GM19193 (cell line): ENCODE data around the gene TAP1.

Experiments
- POLR2A ChIP-seq: IDR thresholded peaks from 4 replicates; pipeline ENCODE4 v1.6.1; 2011; ENCODE audit not compliant: insufficient read depth, insufficient read length; ENCODE audit errors: extremely low read depth

Gene TAP1

DNA sequence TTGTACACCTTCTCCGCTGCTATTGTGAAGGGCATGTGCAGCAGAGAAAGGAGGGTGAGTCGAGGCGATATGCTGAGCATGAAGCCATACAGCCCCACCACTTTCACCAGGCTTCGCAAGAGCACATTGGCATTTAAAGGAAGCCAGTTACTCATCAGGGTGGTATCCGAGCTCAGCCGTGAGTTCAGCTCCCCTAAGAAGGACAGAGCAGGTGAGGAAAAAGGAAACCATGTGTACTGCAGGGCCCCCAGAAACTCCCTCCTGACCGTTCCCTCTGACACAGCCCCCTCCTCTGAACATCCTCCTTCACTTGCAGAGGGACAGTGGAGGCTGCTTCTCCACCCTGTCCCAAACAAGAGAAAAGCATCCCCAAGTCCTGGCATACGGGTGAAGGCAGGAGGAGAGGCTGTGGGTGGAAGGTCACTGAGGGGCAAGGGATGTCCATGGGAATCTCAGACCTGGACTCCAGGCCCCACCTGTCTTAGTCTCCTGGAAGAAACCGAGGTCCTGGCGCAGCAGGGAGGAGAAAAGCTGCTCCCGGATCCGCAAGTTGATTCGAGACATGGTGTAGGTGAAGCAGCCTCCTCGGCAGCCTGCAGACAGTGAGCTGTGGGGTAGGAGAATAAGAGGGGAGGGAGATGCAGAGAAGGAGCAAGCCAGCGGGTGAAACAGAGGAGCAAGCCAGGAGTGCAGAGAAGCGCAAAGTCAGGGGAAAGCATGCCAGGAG, 18.2 kb downstream of the TAP1 start:
- no peak for TF ChIP-seq POLR2A

DNA sequence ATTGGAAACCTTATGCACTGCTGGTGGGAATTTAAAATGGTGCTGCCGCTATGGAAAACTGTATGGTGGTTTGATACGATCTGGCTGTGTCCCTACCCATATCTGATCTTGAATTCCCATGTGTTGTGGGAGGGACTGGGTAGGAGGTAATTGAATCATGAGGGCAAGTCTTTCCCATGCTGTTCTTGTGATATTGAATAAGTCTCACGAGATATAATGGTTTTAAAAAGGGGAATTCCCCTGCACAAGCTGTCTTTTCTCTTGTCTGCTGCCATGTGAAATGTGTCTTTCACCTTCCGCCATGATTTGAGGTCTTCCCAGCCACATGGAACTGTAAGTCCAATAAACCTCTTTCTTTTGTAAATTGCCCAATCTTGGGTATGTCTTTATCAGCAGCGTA, 19.8 kb downstream of the TAP1 start:
- no peak for TF ChIP-seq POLR2A

- TF ChIP-seq POLR2A: no peak
Observed at GRCh38 chr6:32832535-32832934, 21.0 kb downstream of the TAP1 start.

GRCh38 chr6:32830936-32831335, 22.6 kb downstream of the TAP1 start:
- TF ChIP-seq POLR2A: no peak

DNA sequence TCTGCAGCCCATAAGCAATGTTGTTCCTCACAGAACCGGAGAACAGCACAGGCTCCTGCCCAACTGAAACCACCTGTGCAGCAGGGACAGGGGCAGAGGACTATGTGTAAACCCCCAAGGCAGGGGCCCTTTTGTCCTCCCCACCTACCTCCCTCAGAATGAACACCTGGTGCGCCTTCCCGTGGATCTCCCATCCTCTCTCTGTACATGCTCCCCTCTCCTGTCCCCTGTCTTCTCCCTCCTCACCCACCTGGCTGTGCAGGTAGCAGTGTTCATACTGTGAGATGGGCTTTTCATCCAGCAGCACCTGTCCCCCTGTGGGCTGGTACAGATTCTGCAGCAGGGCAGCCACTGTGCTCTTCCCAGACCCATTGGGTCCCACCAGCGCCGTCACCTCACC, 23.5 kb downstream of the TAP1 start:
- no peak for TF ChIP-seq POLR2A

GRCh38 chr6:32829495-32829894, 24.0 kb downstream of the TAP1 start:
- no peak for TF ChIP-seq POLR2A

GRCh38 chr6:32827025-32827424, 26.5 kb downstream of the TAP1 start:
- TF ChIP-seq POLR2A: no peak

- no peak for TF ChIP-seq POLR2A
Observed at GRCh38 chr6:32825966-32826365, 27.5 kb downstream of the TAP1 start.

DNA sequence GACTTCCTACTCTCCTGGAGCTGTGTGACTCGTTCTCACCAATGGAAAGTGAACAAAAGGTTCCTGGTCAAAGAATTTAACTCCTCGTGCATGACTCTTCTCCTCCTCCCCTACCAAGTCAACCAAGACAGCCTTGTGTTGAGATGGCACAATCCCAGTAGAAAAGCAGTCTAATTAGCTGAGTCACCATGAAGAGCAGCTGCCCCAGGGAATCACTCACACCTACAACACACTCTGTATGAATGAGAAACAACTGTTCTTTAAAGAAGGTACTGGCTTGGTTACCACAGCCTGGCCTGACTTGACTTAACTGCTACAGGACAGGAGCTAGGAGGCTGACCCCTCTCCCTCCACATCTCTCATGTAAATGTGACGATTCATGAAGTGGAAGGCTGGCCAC, 33.8 kb downstream of the TAP1 start:
- TF ChIP-seq POLR2A: no peak

DNA sequence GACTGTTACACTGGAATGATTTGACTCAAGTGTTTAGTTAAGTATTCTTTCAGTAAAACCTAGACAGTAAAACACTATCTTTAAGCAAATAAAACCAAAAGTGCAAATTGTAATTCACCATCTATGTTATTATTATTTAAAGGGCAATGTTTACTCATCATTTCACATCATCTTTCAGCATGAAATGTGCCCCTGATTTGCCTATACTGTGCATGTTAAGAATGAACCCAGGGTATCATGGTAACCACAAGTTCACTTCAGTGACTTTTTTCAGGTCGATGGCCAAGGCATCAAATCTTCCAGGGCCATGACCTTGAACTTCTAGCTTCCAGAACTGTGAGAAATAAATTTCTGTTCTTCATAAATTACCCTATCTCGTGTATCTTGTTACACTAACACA, 34.6 kb downstream of the TAP1 start:
- TF ChIP-seq POLR2A: no peak

DNA sequence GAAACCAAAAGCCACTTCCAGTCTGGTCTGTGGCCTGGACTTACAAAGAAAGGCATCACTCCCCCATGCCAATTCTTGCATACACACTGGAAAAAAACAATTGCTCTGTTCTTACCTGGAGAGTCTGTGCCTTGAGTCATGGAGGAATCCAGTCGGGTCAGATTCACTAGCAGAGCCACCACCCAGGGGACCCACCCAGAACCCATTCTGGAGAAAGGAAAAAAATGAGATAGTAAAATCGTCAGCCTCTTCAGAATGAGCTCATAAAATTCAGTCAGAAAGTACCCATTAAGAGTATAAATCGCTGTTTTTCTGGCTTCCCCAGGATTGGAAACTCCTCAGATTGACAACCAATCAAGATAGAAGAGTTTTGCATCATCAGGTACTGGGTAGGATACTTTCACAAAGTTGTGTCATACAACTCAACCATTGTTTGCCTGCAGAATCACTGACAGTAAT, 36.7 kb downstream of the TAP1 start, which contains the start of gene HLA-DOB:
Gene HLA-DOB (minus strand): TSS at position 257 of the 459 bp plus-strand sequence. CDS start 51 bp downstream, at position 206.
- no peak for TF ChIP-seq POLR2A

DNA sequence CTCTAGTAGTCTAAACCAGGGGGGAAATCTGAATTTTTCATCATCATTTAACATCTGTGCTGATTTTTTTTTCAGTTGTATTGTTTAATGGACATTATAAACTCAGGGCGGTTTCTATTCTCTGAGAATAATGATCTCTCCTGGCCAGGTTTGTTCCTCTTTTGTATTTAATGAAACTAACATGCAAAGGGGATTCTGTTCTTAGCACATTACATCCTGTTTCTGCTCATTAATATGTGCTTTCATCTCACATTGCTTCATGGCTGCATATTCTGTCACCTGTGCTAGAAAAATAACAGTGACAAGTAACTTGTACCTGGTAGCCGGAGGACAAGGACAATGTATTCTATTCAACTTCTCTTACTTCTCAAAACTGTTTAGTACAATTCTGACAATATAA, 37.5 kb downstream of the TAP1 start:
- no peak for TF ChIP-seq POLR2A

DNA sequence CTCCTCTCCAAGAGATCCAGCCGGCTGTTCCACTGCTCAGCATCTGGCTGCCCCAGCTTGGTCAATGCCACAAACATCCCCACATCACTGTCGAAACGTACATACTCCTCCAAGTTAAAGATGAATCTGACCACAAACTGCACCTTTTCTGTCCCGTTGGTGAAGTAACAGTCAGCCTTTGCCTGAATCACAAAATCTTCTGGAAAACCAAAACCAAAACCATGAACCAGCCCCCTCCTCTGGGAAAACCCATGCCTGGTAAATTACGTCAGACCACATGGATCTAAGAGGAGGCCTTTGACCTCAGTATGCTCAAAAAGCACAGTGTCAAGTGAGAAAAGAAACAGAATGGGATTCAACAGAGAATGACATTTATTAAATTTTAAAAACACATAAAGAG, 38.4 kb downstream of the TAP1 start:
- no peak for TF ChIP-seq POLR2A

GRCh38 chr6:32814145-32814544, 39.4 kb downstream of the TAP1 start:
- TF ChIP-seq POLR2A: no peak

GRCh38 chr6:32809171-32809570, 44.3 kb downstream of the TAP1 start:
- TF ChIP-seq POLR2A: no peak

DNA sequence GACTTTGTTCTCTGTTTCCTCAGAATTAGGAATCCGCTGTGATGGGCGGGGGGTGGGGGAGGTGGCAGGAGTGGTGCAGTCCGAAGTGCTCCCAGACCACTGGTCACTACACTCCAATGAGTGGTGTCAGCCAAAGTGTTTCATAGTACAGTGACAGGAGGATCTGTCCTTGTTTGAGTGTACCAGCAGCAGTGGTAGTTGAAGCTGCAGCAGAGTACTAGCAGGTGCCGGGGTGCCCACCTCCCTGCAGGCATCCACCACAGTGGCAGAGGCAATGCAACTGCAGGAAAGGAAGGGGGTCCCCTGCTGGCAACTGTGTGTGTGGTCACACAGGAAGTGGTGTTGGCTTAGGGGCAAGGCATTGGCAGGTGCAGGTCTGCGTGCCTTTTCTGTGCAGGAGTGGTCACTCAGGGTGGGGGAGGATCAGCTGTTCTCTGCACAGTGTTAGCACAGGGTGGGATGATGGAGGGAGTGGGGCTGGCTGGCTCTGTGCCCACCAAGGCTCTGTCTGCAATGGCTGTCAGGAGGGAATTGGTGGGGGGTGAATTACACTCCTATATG, 46.4 kb downstream of the TAP1 start:
- TF ChIP-seq POLR2A: no peak
